ENCODE measurements around the gene NKAIN2. TPM values are rescaled to one million over a fixed set of nuclear protein-coding genes. Genes with fewer than 3 reads are reported as not detected.

Gene NKAIN2
- total and polyA plus RNA-seq, 9 of the 15 experiments (the other 6 are each of a cell fraction or from before 2014, with no cell fraction given), result not detected

DNA sequence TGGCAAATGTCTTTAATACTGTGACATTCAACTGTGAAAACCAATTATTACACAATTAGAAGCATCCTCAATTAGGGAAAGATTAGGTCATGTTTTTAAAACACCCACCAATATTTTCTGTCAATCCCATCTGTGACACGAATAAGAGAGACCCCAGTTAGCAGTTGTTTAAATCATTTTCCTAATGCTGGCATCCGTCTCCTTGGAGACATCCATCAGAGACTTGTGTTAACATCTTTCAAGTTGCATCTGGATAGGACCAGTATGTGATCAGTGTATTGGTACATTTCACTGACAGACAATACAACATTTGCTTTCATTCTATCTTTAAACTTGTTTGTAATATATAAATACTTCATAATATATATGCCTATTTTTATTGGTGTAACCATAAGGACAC is 737.9 kb downstream of the NKAIN2 start (continued):
- TF ChIP-seq, protein P1, sequence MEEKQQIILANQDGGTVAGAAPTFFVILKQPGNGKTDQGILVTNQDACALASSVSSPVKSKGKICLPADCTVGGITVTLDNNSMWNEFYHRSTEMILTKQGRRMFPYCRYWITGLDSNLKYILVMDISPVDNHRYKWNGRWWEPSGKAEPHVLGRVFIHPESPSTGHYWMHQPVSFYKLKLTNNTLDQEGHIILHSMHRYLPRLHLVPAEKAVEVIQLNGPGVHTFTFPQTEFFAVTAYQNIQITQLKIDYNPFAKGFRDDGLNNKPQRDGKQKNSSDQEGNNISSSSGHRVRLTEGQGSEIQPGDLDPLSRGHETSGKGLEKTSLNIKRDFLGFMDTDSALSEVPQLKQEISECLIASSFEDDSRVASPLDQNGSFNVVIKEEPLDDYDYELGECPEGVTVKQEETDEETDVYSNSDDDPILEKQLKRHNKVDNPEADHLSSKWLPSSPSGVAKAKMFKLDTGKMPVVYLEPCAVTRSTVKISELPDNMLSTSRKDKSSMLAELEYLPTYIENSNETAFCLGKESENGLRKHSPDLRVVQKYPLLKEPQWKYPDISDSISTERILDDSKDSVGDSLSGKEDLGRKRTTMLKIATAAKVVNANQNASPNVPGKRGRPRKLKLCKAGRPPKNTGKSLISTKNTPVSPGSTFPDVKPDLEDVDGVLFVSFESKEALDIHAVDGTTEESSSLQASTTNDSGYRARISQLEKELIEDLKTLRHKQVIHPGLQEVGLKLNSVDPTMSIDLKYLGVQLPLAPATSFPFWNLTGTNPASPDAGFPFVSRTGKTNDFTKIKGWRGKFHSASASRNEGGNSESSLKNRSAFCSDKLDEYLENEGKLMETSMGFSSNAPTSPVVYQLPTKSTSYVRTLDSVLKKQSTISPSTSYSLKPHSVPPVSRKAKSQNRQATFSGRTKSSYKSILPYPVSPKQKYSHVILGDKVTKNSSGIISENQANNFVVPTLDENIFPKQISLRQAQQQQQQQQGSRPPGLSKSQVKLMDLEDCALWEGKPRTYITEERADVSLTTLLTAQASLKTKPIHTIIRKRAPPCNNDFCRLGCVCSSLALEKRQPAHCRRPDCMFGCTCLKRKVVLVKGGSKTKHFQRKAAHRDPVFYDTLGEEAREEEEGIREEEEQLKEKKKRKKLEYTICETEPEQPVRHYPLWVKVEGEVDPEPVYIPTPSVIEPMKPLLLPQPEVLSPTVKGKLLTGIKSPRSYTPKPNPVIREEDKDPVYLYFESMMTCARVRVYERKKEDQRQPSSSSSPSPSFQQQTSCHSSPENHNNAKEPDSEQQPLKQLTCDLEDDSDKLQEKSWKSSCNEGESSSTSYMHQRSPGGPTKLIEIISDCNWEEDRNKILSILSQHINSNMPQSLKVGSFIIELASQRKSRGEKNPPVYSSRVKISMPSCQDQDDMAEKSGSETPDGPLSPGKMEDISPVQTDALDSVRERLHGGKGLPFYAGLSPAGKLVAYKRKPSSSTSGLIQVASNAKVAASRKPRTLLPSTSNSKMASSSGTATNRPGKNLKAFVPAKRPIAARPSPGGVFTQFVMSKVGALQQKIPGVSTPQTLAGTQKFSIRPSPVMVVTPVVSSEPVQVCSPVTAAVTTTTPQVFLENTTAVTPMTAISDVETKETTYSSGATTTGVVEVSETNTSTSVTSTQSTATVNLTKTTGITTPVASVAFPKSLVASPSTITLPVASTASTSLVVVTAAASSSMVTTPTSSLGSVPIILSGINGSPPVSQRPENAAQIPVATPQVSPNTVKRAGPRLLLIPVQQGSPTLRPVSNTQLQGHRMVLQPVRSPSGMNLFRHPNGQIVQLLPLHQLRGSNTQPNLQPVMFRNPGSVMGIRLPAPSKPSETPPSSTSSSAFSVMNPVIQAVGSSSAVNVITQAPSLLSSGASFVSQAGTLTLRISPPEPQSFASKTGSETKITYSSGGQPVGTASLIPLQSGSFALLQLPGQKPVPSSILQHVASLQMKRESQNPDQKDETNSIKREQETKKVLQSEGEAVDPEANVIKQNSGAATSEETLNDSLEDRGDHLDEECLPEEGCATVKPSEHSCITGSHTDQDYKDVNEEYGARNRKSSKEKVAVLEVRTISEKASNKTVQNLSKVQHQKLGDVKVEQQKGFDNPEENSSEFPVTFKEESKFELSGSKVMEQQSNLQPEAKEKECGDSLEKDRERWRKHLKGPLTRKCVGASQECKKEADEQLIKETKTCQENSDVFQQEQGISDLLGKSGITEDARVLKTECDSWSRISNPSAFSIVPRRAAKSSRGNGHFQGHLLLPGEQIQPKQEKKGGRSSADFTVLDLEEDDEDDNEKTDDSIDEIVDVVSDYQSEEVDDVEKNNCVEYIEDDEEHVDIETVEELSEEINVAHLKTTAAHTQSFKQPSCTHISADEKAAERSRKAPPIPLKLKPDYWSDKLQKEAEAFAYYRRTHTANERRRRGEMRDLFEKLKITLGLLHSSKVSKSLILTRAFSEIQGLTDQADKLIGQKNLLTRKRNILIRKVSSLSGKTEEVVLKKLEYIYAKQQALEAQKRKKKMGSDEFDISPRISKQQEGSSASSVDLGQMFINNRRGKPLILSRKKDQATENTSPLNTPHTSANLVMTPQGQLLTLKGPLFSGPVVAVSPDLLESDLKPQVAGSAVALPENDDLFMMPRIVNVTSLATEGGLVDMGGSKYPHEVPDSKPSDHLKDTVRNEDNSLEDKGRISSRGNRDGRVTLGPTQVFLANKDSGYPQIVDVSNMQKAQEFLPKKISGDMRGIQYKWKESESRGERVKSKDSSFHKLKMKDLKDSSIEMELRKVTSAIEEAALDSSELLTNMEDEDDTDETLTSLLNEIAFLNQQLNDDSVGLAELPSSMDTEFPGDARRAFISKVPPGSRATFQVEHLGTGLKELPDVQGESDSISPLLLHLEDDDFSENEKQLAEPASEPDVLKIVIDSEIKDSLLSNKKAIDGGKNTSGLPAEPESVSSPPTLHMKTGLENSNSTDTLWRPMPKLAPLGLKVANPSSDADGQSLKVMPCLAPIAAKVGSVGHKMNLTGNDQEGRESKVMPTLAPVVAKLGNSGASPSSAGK (IDR thresholded peaks at IDR 0.05), result no peak
- no peak for TF ChIP-seq CXXC5 (CRISPR knock-in tag; IDR thresholded peaks at IDR 0.05)
- TF ChIP-seq ZNF232 (CRISPR knock-in tag; IDR thresholded peaks at IDR 0.05), result no peak
- no peak for TF ChIP-seq POLR2AphosphoS5 (IDR thresholded peaks at IDR 0.05; ENCODE audit: control insufficient read depth, insufficient read depth, low read depth, low read length)
- no peak for TF ChIP-seq SIX5 (IDR thresholded peaks at IDR 0.05; ENCODE audit: borderline replicate concordance in 1 of 2, insufficient read depth in 1 of 2, low read depth in 1 of 2, low read length in 2 of 2)
- no peak for TF ChIP-seq ZFPM2 (CRISPR knock-in tag; IDR thresholded peaks at IDR 0.05)
